Upper lobe of left lung (tissue), 6 donors: ENCODE data around the gene GRIA1. TPM values are rescaled to one million over a fixed set of nuclear protein-coding genes. Genes with fewer than 3 reads are reported as not detected.

ENCODE experiments used
- ATAC-seq, 2 donors: fragments of 200-7000 bp; cut with Tn5 transposase; one replicate each; pipeline ENCODE4 v1.9.1; 2022; ENCODE audit warnings: mild to moderate bottlenecking in 2 of 2, moderate library complexity in 2 of 2; ENCODE audit not compliant: low FRiP score in 2 of 2
- DNase-seq, 2 donors: peaks; one replicate each; pipeline ENCODE4 v3.0.0-alpha.2; 2019 to 2020
- H3K27ac ChIP-seq, 4 donors: fragments of 200-600 bp; sonication (generic); one replicate each; pipeline ENCODE4 v1.5.1; 2016 to 2019
- H3K27me3 ChIP-seq, 4 donors: fragments of 200-600 bp; sonication (generic); one replicate each; pipeline ENCODE4 v1.5.1; 2017 to 2019
- H3K36me3 ChIP-seq, 4 donors: fragments of 200-600 bp; sonication (generic); one replicate each; pipeline ENCODE4 v1.5.1; 2016 to 2019
- H3K4me1 ChIP-seq, 4 donors: fragments of 200-600 bp; sonication (generic); one replicate each; pipeline ENCODE4 v1.5.1; 2018 to 2019
- H3K4me3 ChIP-seq, 4 donors: fragments of 200-600 bp; sonication (generic); one replicate each; pipeline ENCODE4 v1.5.1; 2017 to 2019; ENCODE audit warnings: mild to moderate bottlenecking in 2 of 4, moderate library complexity in 1 of 4
- H3K9me3 ChIP-seq, 4 donors: fragments of 200-600 bp; sonication (generic); one replicate each; pipeline ENCODE4 v1.5.1; 2018 to 2019
- CTCF ChIP-seq, 6 experiments: fragments of 450-650 bp in 4 of 6; fragments of 200-600 bp in 2 of 6; sonication (generic) in 2 of 6; IDR thresholded peaks; one replicate each; pipeline ENCODE4 v1.5.1; 2016 to 2019; ENCODE audit warnings: antibody characterized with exemption in 6 of 6
- EP300 ChIP-seq, 4 donors: sonication (generic); formaldehyde crosslinking; IDR thresholded peaks; one replicate each; pipeline ENCODE4 v1.5.1; 2017; ENCODE audit warnings: antibody characterized with exemption in 4 of 4, control low read depth in 2 of 4
- POLR2A ChIP-seq, 4 donors: fragments of 450-650 bp; IDR thresholded peaks; one replicate each; pipeline ENCODE4 v1.5.1; 2016 to 2017; ENCODE audit warnings: antibody characterized with exemption in 4 of 4, mild to moderate bottlenecking in 2 of 4
- POLR2AphosphoS5 ChIP-seq, 2 donors: sonication (generic); formaldehyde crosslinking; IDR thresholded peaks; one replicate each; pipeline ENCODE4 v1.5.1; 2017; ENCODE audit warnings: antibody characterized with exemption in 2 of 2
- WGBS, 2 donors: methylation state at CpG; one replicate each; pipeline ENCODE4 v1.1.5; 2017 to 2018; 5-methylcytosine and 5-hydroxymethylcytosine counted together
- total RNA-seq, 6 donors: library from RNA; depleted of rRNA in 4 of 6; stranded (reverse); fragments of >200 nt in 4 of 6; gene quantifications; one replicate each; pipeline versions ENCODE4 v1.1.0 to v1.2.1, GENCODE V29; 2016 to 2021
- donor health status: DM: no; HTN: no; CAD: no; lungs with moderate emphysema.
- donor health status: DM: no; HTN: yes; CAD: no; lungs with severe emphysema.

The GRIA1 gene
- total RNA-seq, 6 donors from 2014 or later: 4.3 to 17.8 (median 9.3) TPM

- Histone ChIP-seq H3K4me3 (no peak overlapping the region), H3K27ac (no peak overlapping the region), H3K4me1 (no peaks in the 10 kb centered on the region), H3K27me3 (no peaks in the 10 kb centered on the region), H3K9me3 (no peaks in the 10 kb centered on the region), H3K36me3 (no peaks in the 10 kb centered on the region)
- ATAC-seq (no peak), DNase-seq (no peak)
- 68 to 80% methylated on average over 2 to 3 of the region's 3 CpGs for WGBS, 2 donors
- no peak for TF ChIP-seq CTCF (IDR thresholded peaks at IDR 0.05)
- no peak for TF ChIP-seq POLR2A (IDR thresholded peaks at IDR 0.05)
- TF ChIP-seq POLR2AphosphoS5 (IDR thresholded peaks at IDR 0.05): no peak
- no peak for TF ChIP-seq EP300 (IDR thresholded peaks at IDR 0.05)
These were observed 14.3 kb downstream of the GRIA1 start for GRCh38 chr5:153504726-153505125.

GRCh38 chr5:153508700-153509099 is 18.2 kb downstream of the GRIA1 start:
- ATAC-seq (no peak), DNase-seq (no peak)
- H3K36me3 ChIP-seq: no peaks in the 10 kb centered on the region
- H3K9me3 ChIP-seq: no peaks in the 10 kb centered on the region
- TF ChIP-seq POLR2AphosphoS5 (IDR thresholded peaks at IDR 0.05): no peak
- no peaks in the 10 kb centered on the region for H3K27me3 ChIP-seq
- H3K4me1 ChIP-seq: no peaks in the 10 kb centered on the region
- no peak overlapping the region for H3K4me3 ChIP-seq
- no peak overlapping the region for H3K27ac ChIP-seq
- 76 to 82% methylated on average over 1 of the region's 1 CpG for WGBS, 2 donors

DNA sequence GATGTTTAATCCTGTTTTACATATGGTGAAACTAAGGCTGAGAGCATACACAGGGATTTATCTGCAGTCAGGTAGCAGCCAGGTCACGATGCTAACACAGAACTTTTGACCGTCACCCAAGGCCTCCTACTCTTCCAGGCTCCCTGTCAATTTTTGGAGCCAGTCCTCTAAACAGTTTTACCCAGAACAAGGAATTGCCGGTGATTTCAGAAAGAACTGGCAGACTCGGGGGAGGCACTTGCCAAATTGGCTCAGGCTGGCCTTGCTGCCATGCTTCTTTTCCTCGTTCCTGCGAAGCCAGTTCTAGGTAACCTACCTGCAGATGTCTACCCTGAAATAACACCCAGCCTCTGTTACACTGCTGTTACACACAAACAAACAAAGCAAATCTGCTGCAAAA is 21.2 kb downstream of the GRIA1 start:
- TF ChIP-seq CTCF (IDR thresholded peaks at IDR 0.05) (no peak), POLR2A (IDR thresholded peaks at IDR 0.05) (no peak), EP300 (IDR thresholded peaks at IDR 0.05) (no peak), POLR2AphosphoS5 (IDR thresholded peaks at IDR 0.05) (no peak)
- peaks cover 0 to 7% (median 0%) of the 10 kb centered on the region in 4 donors for H3K9me3 ChIP-seq
- no peaks in the 10 kb centered on the region for H3K4me1 ChIP-seq
- no peak overlapping the region for H3K27ac ChIP-seq
- no peak for ATAC-seq
- DNase-seq: no peak
- H3K4me3 ChIP-seq: no peak overlapping the region
- 69 to 76% methylated on average over 6 of the region's 6 CpGs for WGBS, 2 donors
- H3K27me3 ChIP-seq: no peaks in the 10 kb centered on the region
- H3K36me3 ChIP-seq: no peaks in the 10 kb centered on the region

DNA sequence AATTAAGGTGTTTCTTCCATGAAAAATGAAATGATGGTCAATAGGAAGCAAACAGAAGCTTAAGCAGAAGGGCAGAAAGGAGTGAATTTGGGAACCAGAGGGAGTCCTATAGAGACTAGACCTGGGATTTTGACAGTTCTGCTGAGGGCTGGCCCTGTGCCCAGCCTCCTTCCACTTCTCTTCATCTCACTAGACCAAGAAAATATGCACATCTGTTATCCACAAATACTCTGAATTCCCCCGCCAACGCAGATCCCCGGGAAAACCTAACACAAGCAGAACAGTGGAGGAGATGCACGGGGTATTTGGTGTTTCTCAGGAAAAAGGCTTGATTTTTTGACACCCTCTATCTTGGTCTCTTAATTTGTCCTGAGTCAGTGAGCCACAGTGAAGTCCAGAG is 22.7 kb downstream of the GRIA1 start:
- H3K36me3 ChIP-seq: no peaks in the 10 kb centered on the region
- ATAC-seq (no peak), DNase-seq (no peak)
- WGBS, 2 donors: 51 to 82% methylated on average over 4 of the region's 4 CpGs
- H3K27ac ChIP-seq: no peak overlapping the region
- H3K4me3 ChIP-seq: no peak overlapping the region
- H3K4me1 ChIP-seq: no peaks in the 10 kb centered on the region
- peaks cover 0 to 7% (median 0%) of the 10 kb centered on the region in 4 donors for H3K9me3 ChIP-seq
- H3K27me3 ChIP-seq: no peaks in the 10 kb centered on the region
- TF ChIP-seq EP300 (IDR thresholded peaks at IDR 0.05): no peak

DNA sequence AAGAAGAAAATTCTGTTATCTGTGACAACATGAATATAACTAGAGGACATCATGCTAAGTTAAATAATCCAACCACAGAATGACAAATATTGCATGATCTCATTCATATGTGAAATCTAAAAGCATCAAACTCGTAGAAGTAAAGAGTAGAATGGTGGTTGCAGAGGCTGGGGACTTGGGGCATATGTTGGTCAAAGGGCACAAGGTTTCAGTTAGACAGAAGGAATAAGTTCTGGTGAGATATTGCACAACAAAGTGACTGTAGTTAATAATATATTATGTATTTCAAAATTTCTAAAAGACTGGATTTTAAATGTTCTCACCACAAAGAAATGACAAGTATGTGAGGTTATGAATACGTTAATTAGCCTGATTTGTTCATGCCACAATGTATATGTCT is 24.8 kb downstream of the GRIA1 start:
- H3K36me3 ChIP-seq: no peaks in the 10 kb centered on the region
- peaks cover 0 to 7% (median 0%) of the 10 kb centered on the region in 4 donors for H3K9me3 ChIP-seq
- no peak overlapping the region for H3K27ac ChIP-seq
- 61 to 63% methylated on average over 2 of the region's 2 CpGs for WGBS, 2 donors
- no peaks in the 10 kb centered on the region for H3K4me1 ChIP-seq
- H3K4me3 ChIP-seq: no peak overlapping the region
- no peak for DNase-seq
- ATAC-seq: no peak
- TF ChIP-seq EP300 (IDR thresholded peaks at IDR 0.05): no peak
- TF ChIP-seq POLR2A (IDR thresholded peaks at IDR 0.05): no peak
- no peak for TF ChIP-seq CTCF (IDR thresholded peaks at IDR 0.05)
- TF ChIP-seq POLR2AphosphoS5 (IDR thresholded peaks at IDR 0.05): no peak
- H3K27me3 ChIP-seq: no peaks in the 10 kb centered on the region

- no peak for ATAC-seq
- TF ChIP-seq EP300 (IDR thresholded peaks at IDR 0.05) (no peak), CTCF (IDR thresholded peaks at IDR 0.05) (no peak), POLR2A (IDR thresholded peaks at IDR 0.05) (no peak)
- Histone ChIP-seq H3K9me3 (peaks cover 0 to 7% (median 0%) of the 10 kb centered on the region in 4 donors), H3K27me3 (no peaks in the 10 kb centered on the region), H3K27ac (peak overlapping the region in 1 of 4 donors; percentile 19), H3K4me1 (no peaks in the 10 kb centered on the region), H3K4me3 (no peak overlapping the region), H3K36me3 (no peaks in the 10 kb centered on the region)
- 70 to 72% methylated on average over 12 of the region's 12 CpGs for WGBS, 2 donors
- DNase-seq: no peak
These were observed 26.2 kb downstream of the GRIA1 start for GRCh38 chr5:153516504-153517240.
